Stimulated activated CD4-positive, alpha-beta T cell treated with anti-CD3 and anti-CD28 coated beads, Interleukin-2, amount 100 ng/mL, for 4 hours (primary cell): ENCODE measurements around the gene ZNF232.
"Not testable (repeated sequence)": the region's sequence is repeated elsewhere in the genome, so short reads cannot be mapped to it uniquely, and the experiment has no call there.

Experiments used
- DNase-seq: peaks from one replicate; pipeline ENCODE4 v3.0.0-alpha.2; 2020; ENCODE audit warnings: low read depth

The ZNF232 gene

DNA sequence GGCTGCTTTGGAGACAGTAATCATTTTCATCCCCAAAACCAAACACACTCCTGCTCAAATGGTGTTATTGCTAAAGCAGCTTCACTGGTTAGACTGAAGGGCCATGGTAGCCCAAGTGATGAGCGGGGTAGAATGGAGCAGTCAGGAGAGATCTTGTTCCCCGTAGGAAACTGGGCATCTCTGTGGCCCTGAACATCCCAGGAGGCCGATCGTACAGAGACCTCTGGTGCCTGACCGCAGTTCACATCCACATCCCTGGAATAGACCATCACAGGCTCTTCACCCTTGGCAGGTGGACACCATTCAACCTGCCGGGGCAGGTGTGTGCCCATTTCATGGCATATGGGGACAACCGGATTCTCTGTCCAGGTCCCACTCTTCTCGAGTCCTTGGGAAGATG lies 18.1 kb upstream of the ZNF232 start:
- not testable (repeated sequence) for DNase-seq

DNA sequence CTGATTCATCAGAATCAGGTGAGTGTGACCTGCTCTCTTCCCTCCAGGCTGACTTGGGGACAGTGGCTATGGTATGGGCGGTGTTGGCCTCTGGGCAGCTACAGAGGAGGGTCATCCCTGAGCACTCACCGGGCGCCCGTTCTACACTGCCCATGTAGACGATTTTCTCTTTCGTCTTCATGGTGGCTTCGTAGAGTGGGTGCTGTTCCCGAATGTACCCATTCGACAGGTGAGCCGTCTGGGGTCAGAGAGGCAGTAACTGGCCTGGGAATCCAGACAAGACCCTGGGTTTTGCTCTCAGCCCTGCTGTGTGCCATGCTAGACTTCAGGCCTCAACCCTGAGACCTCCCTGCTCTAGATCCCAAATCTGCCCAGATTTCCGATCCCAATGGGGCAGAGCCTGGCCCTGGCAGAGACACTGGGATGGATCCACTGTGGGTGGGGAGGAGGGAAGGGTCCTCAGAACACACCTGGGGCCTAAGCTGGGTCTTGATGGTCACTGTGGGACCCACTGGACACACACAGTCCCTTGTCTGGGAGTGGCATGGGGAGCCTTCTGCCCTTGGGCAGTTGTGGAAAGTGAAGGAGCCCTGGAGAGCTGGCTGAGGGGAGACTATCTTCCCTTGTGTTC lies 17.3 kb upstream of the ZNF232 start:
- DNase-seq: no peak

DNA sequence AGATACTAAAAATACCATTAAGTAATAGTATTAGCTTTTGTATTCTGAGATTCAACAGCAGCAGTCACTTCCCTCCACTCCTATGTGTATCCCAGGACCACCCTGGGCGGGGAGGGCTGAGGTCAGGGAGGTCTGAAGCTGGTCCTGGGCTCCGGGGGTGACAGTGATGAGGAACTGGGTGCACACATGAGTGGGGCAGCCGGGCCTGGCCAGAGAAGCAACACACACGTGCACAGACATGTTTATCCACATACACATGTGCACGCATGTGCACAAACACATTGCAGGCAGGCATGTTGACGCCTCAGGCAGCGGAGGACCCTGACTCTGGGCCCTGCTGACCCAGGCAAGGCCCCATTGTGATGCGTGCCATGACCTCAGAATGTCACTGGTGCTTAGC lies 16.7 kb upstream of the ZNF232 start:
- not testable (repeated sequence) for DNase-seq

DNA sequence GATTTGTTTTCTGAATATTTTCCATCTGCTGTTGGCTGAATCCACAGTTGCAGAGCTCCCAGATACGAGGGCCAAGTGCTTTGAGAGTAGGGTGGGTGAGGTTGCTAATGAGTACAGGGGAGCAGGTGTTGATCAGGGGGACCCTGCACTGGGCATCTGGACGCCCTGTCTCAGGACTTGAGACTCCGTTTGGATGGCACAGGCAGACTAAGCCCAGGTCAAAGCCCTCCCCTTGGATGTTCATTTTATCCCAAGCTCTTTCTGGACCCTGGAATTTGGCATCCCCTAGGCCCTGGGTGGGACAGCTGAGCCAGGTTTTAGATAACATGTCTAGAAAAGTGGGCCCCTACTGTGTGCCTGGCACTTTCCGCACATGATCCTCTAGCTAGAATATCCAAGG lies 16.2 kb upstream of the ZNF232 start:
- DNase-seq: no peak

DNA sequence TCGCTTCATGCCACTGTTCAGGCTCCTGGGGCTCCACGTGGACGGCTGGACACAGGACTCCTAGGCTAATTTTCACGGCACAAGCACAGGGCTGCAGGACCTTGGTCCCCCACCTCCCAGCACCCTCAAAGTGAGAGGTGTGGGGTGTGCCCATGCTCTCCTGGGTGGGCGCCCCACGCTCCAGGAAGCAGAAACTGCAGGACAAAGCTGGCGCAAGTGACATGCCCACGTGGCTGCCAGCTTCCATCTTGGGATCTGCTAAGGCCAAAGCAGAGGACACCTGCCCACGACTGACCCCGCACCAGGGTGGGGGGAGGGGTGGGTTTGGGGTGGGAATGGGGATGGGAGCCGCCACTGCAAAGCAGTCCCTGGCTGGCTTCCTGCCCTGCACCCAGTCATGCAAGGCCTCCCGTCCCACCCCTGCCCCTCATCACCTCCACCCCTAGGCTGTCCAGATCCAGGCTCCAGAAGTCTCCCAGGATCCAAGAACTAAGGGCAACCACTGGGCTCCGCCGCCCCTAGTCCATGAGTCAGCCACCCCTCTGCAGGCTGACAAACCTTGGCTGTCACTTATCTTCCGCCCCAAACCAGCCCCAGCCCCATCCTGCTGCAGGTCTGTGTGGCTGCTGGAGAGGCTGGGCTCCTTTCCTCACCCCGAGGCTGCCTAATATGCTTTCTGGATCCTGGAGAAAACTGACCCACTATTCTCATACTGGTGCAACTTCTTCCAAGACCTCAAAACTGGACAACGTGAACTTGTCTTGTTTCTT lies 15.2 kb upstream of the ZNF232 start:
- no peak for DNase-seq

DNA sequence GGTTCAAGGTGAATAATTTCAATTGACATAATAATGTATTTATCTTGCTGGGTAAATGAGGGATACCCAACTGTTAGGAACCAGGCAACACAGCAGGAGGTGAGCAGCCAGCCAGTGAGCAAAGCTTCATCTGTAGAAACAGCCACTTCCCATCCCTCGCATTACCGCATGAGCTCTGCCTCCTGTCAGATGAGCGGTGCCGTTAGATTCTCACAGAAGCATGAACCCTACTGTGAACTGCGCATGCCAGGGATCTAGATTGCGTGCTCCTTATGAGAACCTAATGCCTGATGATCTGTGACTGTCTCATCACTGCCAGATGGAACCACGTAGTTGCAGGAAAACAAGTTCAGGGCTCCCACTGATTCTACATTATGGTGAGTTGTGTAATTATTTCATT lies 13.2 kb upstream of the ZNF232 start:
- not testable (repeated sequence) for DNase-seq

DNA sequence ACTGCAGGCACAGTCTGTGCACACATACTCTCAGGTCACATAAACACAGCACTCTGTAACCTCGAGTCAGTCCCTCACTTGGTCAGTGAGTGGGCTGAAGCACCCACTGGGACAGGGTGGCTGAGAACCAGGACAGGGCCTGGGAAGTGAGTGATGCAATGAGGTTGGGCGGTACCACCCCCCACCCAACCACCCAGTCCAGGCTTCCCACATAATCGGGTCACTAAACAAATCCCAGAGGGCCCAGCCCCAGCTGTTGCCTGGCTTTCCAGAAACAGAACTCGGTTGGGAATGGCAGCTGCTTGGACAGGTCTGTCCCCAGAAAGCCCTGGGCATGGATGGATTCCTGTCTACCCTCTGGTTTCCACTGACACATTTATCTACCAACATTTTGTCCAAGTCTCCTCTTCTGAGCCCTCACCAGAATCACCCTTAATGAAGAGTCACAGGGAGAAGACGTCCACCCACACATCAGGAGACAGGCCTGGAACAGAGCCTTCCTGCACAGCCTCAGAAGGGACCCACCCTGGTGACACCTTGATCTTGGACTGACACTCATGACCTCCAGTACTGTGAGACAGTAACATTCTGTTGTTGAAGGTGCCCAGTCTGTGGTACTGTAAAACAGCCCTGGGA lies 12.6 kb upstream of the ZNF232 start:
- DNase-seq: not testable (repeated sequence)

DNA sequence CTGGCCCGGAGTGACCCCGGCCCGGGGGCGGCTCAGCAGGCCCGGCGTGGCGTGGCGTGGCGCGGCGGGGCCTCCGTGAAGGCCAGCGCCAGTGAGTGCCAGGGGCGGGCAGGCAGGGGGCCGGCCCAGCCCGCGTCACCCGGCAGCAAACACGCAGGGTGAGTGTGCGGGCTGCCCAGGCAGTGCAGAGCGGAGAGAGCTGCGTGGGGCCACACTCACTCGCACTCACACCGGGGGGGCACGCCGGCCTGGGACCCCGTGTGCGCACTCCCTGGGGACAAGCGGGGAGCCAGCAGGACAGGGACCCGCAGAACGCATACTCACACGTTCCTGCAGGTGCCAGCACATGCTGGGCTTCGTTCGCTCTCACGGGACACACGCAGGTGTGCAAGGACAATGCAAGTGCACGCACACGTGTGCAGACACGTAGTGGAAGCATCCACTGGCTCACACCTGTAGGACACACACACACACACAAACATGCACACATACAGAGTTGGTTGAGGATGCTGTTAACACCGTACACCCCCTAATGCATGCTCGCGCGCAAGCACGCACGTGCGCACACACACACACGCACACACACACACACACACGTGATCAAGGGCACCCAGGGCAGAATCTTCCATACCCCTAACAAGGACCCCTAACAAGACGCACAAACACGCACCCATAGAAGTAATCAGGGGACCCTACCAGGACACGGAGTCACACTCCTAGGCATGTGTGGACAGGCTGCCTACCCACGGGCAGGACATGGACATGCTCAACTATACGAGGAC lies 11.9 kb upstream of the ZNF232 start:
- DNase-seq: no peak

DNA sequence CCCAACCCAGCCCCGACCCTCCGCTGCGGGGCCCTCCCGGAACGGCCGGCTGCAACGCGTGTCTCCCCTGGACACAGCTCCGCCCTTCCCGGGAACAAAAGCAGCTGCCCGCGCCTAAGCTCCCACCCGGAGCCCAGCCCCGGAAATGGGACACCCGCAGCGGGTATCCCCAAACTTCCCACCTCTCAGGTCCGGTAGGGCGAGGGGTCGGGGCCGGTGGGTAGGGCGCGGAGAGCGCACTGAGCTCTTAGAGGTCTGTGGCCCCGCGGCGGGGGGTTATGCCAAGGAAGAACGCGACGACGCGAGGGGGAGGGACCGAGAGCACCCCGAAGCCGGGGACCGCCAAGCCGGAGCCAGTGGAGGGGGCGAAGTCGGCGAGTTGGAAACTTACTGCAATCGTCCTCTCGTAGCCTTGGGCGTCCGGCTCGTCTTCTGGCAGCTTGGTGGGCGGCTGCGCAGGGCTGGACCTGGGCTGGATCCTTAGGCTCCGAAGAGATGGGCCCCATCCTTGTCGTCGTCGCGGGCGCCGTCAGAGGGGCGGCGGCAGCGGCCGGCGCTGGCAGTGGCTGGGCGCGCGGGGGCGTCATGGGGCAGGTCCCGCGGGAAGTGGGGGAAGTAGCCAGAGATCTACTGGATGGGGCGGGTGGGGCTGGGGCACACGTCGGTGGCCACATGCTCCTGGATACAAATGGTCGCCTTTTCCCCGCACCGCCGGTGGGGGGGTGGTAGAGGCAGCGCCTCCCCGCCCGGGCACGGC lies 11.1 kb upstream of the ZNF232 start:
- no peak for DNase-seq

DNA sequence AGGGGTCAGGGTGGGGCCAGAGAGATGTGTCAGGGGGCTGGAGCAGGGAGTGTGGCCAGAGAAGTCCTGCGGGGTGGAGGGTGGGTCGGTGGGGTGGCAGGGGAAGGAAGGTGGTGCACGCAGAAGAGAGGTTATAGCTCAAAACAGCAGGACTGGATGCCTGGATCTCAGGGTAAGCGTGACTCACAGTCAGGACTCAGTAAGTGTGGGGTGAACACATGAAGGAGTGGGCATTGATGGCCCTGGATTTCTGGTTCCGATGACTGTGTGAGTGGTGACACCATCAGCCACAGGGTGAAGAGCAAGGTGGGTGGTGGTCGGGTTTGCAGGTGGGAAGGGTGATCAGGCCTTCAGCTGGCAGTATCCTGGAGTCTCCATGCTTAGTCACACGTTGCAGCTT lies 10.4 kb upstream of the ZNF232 start:
- DNase-seq: not testable (repeated sequence)

DNA sequence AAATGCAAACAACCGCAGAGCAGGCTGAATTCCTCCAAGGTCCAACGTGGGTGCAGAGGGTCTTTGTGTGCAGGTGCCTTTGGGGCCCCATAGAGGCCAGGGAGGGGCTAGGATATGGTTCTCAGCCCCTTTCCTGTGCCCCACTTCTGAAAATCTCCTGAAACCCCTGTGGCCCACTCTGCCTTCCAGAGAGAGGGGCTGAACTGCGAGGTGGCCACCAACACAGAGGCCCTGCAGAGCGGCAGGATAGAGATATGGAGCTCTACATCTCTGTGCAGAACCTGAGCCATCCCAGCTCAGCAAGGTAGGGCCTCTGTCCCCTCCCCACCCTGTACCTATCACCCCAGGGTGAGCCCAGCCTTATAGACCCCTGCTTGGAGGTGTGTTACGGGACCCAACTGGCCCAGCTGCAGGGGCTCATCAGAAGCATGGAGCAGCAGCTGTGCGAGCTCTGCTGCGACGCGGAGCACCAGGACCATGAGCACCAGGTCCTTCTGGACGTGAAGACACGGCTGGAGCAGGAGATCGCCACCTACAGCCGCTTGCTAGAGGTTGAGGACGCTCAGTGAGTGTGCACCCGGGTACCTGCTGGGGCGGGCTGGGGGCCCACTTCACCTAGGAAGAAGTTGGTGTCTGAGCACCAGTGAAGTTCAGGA lies 9.6 kb upstream of the ZNF232 start:
- no peak for DNase-seq

DNA sequence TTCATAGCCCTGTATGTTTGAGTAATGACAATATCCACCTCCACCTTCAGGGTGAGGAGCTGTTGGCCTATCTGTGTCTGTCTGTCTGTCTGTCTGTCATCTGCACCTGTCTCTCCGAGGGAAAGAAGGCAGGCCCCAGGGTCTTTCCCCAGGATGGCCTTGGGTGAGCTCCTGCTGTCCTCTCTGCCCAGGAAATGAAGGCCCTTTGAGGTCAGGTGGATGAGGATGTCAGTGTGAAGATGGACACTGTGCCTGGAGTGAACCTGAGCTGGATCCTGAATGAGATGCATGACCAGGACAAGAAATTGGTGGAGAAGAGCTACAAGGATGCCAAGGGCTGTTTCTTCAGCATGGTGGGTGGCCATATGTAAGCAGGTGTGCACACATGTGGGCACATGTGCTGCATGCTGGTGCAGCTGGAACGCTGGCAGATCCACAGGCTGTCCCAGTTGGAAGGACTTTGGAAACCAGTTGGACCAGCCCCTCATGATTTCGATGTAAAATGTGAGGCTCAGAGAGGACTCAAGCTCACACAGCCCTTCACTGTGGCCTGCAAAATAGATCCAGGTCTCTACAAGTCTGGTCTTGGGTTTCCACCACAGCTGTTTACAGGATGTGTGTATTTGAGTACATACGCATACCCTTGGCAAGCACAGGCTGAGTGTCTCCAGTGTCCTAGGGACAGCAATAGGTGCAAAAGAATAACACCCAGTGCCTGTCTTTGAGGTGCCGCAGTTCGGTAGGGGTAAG lies 8.9 kb upstream of the ZNF232 start:
- not testable (repeated sequence) for DNase-seq

DNA sequence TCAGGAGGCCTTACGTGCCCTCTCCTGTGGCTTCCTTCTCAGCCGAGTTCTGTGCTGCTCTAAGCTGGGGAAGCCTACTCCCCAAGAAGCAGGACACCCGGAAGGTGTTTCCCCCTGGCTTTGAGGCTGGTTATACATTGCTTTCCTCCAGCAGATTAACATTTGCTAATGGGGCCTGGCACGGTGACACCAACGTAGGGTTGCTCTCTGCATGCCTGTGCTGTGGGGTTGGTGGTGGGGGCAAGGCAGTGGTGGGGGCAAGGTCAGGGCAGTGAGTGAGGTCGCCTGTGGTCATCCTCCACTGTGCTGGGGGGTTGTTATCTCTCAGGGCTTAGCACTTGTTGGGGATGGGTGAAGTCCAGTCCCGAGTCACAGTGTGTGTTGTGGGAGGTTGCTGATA lies 8.4 kb upstream of the ZNF232 start:
- no peak for DNase-seq

DNA sequence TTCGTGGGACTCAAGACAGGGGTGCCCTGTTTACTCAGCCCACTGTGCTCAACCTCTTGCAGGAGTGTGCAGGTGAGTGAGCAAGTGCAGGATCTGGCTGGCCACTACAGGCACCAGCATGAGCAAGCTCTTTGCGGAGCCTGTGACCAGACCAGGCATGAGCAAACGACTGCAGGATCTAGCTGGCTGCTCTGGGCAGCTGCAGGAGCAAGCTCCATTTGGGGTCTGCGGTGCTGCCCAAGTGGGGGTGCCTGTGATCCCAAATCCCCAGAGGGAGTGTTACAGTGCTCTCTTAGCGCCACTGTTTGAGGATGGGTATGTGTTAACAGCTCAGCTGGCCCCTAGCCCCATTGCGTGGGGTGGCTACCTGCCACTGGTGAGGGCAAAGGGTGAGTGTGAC lies 6.5 kb upstream of the ZNF232 start:
- DNase-seq: no peak

DNA sequence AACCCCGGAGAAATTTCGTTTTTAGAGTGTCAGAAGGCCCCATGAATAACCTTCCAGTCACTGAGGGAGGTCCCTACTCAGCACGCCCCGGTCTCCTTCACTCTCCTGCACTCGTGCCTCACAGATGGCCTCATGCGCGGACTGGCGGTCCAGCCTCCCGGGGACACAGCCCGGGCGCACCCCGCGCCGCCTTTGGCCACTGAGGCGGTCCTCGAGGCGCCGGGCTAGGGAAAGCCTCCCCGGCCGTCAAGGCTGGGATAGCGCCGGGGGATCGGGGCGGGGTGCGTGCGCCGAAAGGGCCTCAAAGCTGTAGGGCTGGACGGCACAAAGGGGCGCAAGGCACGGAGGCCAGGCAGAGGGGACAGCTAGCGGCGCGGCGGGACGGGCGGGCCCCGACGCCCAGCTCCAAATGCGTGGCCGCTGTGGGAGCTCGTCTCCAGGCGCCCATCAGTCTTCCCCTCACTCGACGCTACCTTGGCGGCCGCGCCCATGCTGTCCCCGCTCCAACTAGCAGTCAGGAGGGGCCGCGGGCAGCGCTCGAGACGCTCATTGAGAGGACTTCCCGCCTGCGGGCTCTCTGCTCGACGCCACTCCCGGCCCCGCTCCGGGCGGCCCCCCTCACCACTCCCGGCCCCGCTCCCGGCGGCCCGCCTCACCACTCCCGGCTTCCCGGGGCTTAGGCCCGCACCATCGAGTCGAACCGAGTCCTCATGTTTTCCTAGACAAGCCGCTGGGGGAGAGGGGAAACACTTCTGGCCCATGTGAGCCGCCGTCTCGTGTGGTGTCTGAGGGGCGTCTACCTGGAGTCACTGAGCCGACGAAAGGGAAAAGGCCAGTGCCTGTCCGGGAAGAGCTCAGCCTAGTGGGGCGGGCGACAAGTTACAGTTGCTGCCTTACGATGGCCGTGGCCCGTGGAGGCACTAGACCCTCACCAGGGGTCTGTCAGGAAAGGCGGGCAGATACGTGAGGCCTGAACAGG lies 4.3 kb upstream of the ZNF232 start, which contains the start of gene USP6:
USP6 (plus strand) TSS at position 360 of the 979 bp plus-strand sequence. CDS start 14,336 bp downstream, outside the sequence.
- DNase-seq: no peak

DNA sequence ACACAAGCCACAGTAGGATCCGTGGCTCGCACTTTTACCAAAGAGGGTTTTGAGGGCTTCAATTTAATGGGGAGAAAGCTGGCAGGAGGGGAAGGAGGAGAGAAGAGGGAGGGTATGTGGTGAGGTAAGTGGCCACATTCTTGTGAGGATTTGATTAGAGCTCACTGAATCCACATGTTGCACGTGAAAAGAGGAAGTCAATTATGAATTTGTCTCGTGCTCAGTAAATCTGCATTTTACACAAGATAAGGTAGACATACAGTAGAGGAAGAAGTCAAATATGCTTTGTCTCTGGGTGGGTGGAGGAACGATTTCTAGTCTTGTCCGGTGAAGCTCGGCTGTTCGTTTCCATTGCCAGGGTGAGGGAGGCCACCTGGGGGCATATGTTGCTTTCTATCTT lies 862 bp downstream of the ZNF232 start:
- DNase-seq: no peak

DNA sequence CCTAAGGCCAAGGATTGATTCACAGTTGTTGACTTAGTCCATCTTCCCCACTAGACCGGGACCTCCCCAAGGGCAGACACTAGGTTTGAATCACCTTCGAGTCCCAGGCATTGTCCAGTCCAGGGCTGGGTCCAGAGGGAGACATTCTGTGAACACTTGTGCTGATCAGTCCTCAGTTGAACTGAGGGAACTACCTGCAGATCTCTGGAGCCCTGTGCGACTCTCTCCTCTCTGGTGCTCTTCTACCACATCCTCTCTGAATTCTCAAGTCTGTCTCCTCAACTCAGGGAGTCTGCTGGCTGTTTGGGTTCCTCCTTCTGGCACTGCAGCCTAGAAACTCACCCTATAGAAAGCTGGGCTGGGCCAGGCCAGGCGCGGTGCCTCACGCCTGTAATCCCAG lies 10.8 kb downstream of the ZNF232 start:
- no peak for DNase-seq

DNA sequence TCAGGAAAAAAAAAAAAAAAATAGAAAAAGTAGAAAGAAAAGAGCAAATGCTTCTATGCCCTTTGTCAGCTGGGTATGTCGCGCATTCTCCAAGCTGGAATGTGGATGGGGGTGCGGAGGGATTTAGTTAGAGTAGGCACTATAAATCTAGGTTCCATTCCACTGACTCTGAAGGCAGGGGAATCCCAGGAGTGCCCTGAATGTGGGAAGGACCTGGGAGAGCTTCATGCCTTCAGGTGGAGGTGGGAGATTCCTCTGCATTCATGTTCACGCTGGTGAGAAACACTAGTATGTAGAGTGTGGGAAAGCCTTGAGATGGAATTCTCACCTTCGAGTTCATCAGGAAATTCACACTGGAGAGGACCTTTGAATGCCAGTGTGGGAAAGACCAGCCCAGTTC lies 12.4 kb downstream of the ZNF232 start:
- no peak for DNase-seq
